ENCODE results near the gene KLHL5. TPM values are rescaled to one million over a fixed set of nuclear protein-coding genes. Genes with fewer than 3 reads are reported as not detected.

Gene KLHL5
- total and polyA plus RNA-seq, 5 experiments from 2014 or later = 3.9 to 14.9 (median 5.6) TPM

GRCh38 chr4:39045827-39046221 is 16.2 kb upstream of the KLHL5 start:
- no peaks in the 10 kb centered on the region for H3K36me3 Mint-ChIP-seq
- peaks cover 19 to 60% (median 52%) of the 10 kb centered on the region in 4 donors for H3K4me1 Mint-ChIP-seq
- no peaks in the 10 kb centered on the region for H3K27me3 Mint-ChIP-seq
- H3K4me3 Mint-ChIP-seq = peak overlapping the region; percentile 82 to 98 (median 92)
- no peaks in the 10 kb centered on the region for H3K9me3 Mint-ChIP-seq
- H3K27ac Mint-ChIP-seq = peak overlapping the region; percentile 73 to 98 (median 96)
- POLR2A ChIA-PET = interaction anchor here (0.6 to 5.4 kb wide), 7 partner anchors 8 to 1298 kb away, joined by 3 to 67 read pairs (median 4); partner anchors contain the start of gene TMEM156
- ATAC-seq (no peak), DNase-seq (peak in 4 of 10 donors; percentile 18 to 32 (median 28))

DNA sequence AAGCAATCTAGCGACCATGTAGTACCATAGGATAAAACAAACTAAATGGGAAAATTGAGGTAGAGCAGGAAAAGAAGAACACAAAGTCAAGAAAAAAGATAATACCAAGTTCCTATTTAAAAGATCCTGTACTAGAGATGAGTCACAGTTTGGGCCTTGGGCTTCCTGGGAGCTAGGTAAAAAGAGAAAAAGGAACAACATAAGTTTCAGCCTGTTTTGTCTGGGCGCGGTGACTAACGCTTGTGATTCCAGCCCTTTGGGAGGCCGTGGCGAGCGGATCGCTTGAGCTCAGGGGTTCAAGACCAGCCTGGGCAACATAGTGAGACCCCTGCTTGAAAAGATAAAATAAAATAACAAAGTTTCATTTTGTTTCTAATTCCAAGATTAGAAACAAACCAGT is 15.8 kb upstream of the KLHL5 start:
- Mint-ChIP-seq H3K27me3 (no peaks in the 10 kb centered on the region), H3K4me3 (peak overlapping the region; percentile 82 to 98 (median 92)), H3K36me3 (no peaks in the 10 kb centered on the region), H3K9me3 (no peaks in the 10 kb centered on the region), H3K27ac (peak overlapping the region; percentile 73 to 98 (median 96)), H3K4me1 (peaks cover 20 to 64% (median 54%) of the 10 kb centered on the region in 4 donors)
- no peak for DNase-seq
- ATAC-seq = no peak
- POLR2A ChIA-PET = interaction anchor here (0.6 to 5.4 kb wide), 2 partner anchors 15 to 21 kb away, joined by 5 to 67 read pairs; partner anchors contain the start of gene TMEM156

DNA sequence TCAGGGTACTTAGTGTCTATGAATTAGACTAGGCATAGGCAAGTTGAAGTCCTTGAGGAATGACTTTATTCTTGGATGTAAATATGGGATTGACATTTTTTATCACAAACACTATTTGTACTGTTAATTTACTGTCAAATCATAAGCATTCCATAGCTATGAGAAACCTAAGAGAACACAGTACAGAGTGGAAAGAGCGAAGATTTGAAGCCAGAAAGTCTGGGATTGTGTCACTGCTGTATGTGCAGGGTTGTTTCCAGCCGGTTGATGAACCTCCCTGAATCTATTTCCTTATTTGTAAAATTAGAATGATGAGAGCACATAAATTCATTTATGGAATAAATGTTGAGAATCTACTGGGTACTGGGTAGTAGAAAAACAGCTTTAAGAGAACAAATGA is 14.4 kb upstream of the KLHL5 start:
- H3K4me1 Mint-ChIP-seq = peaks cover 21 to 70% (median 56%) of the 10 kb centered on the region in 4 donors
- peak overlapping the region in 7 of 10 donors; percentile 8 to 84 (median 60) for H3K27ac Mint-ChIP-seq
- H3K27me3 Mint-ChIP-seq = no peaks in the 10 kb centered on the region
- POLR2A ChIA-PET = interaction anchor here (0.8 kb wide), 1 partner anchor 19 kb away, joined by 3 read pairs; no protein-coding TSS in a partner anchor
- DNase-seq (no peak), ATAC-seq (no peak)
- H3K9me3 Mint-ChIP-seq = no peaks in the 10 kb centered on the region
- H3K36me3 Mint-ChIP-seq = no peaks in the 10 kb centered on the region
- H3K4me3 Mint-ChIP-seq = peak overlapping the region in 7 of 10 donors; percentile 13 to 98 (median 34)

DNA sequence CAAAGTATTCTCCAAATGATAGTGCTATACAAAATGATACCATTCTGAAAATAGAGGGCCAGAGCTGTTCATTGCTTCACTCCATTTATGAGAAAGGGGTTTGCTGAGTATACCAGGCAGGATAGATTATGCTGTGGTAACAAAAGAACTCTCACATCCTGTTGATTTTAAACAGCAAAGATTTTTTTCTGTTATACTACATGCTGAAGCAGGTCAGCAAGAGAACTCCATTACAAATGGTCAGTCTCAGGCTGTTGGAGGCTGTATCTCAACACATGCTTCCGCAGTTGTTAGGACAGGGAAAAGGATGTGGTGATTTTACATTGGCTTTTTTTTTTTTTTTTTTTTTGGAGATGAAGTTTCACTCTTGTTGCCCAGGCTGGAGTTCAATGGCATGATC is 13.7 kb upstream of the KLHL5 start:
- Mint-ChIP-seq H3K27me3 (no peaks in the 10 kb centered on the region), H3K9me3 (no peaks in the 10 kb centered on the region), H3K4me3 (peak overlapping the region in 8 of 10 donors; percentile 5 to 38 (median 29)), H3K36me3 (no peaks in the 10 kb centered on the region), H3K27ac (peak overlapping the region in 9 of 10 donors; percentile 8 to 86 (median 64)), H3K4me1 (peaks cover 21 to 71% (median 55%) of the 10 kb centered on the region in 4 donors)
- POLR2A ChIA-PET = interaction anchor here (0.7 to 0.8 kb wide), 2 partner anchors 19 to 123 kb away, joined by 3 to 4 read pairs; no protein-coding TSS in a partner anchor
- no peak for ATAC-seq
- peak in 1 of 10 donors; percentile 21 for DNase-seq

- H3K9me3 Mint-ChIP-seq = no peaks in the 10 kb centered on the region
- POLR2A ChIA-PET = no interaction called here
- peak overlapping the region in 1 of 10 donors; percentile 46 for H3K27ac Mint-ChIP-seq
- H3K27me3 Mint-ChIP-seq = no peaks in the 10 kb centered on the region
- no peaks in the 10 kb centered on the region for H3K36me3 Mint-ChIP-seq
- DNase-seq (no peak), ATAC-seq (no peak)
- H3K4me3 Mint-ChIP-seq = no peak overlapping the region
- H3K4me1 Mint-ChIP-seq = peaks cover 19 to 70% (median 48%) of the 10 kb centered on the region in 4 donors
Measured at GRCh38 chr4:39050590-39050989, 11.4 kb upstream of the KLHL5 start.

DNA sequence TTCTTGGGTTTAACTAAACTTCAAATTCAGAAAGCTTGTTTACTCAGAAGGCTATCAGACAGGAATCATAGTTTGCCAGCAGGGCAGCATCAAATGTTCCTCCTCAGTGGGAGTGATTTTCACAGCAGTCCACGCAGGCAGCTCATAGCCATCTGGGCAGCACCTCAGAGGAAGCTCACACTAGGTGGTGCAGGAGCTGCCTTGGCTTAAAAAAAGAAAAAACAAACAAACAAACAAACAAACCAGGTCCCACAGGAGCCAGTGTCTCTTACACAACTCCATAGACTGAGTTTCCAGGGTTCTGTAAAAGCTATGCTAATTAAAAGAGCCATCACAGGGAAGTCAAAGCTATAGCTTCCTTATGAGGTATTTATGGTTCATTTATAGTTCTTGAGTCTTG is 10.5 kb upstream of the KLHL5 start:
- Mint-ChIP-seq H3K36me3 (no peaks in the 10 kb centered on the region), H3K4me1 (peaks cover 15 to 65% (median 40%) of the 10 kb centered on the region in 4 donors), H3K27ac (peak overlapping the region in 1 of 10 donors; percentile 10), H3K27me3 (no peaks in the 10 kb centered on the region), H3K4me3 (no peak overlapping the region), H3K9me3 (no peaks in the 10 kb centered on the region)
- POLR2A ChIA-PET = interaction anchor here (1.0 kb wide), 1 partner anchor 11 kb away, joined by 4 read pairs; no protein-coding TSS in a partner anchor
- ATAC-seq = no peak
- no peak for DNase-seq

GRCh38 chr4:39053983-39054382 is 8.0 kb upstream of the KLHL5 start:
- no peaks in the 10 kb centered on the region for H3K36me3 Mint-ChIP-seq
- peak overlapping the region in 1 of 10 donors; percentile 43 for H3K27ac Mint-ChIP-seq
- DNase-seq = no peak
- no peak overlapping the region for H3K4me3 Mint-ChIP-seq
- H3K9me3 Mint-ChIP-seq = no peaks in the 10 kb centered on the region
- POLR2A ChIA-PET = interaction anchor here (1.0 kb wide), 1 partner anchor 24 kb away, joined by 5 read pairs; no protein-coding TSS in a partner anchor
- H3K27me3 Mint-ChIP-seq = no peaks in the 10 kb centered on the region
- H3K4me1 Mint-ChIP-seq = peaks cover 10 to 44% (median 21%) of the 10 kb centered on the region in 4 donors
- no peak for ATAC-seq

- H3K9me3 Mint-ChIP-seq = no peaks in the 10 kb centered on the region
- no peak overlapping the region for H3K4me3 Mint-ChIP-seq
- H3K27me3 Mint-ChIP-seq = no peaks in the 10 kb centered on the region
- H3K27ac Mint-ChIP-seq = no peak overlapping the region
- DNase-seq = no peak
- peaks cover 10 to 40% (median 20%) of the 10 kb centered on the region in 4 donors for H3K4me1 Mint-ChIP-seq
- H3K36me3 Mint-ChIP-seq = no peaks in the 10 kb centered on the region
- POLR2A ChIA-PET = no interaction called here
- ATAC-seq = no peak
Measured at GRCh38 chr4:39054497-39054896, 7.5 kb upstream of the KLHL5 start.

DNA sequence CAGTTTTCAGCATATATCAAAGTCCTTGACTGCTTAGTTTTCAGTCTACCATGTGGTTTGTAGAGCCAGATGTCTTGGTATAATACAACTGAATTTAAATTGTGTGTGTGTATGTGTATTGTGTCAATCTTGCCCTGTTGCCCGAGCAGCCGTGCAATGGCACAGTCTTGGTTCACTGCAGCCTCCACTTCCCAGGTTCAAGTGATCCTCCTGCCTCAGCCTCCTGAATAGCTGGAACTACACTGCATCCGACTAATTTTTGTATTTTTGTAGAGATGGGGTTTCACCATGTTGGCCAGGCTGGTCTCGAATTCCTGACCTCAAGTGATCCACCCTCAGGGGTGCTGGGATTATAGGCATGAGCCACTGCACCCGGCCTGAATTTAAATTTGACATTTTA is 6.0 kb upstream of the KLHL5 start:
- Mint-ChIP-seq H3K4me3 (no peak overlapping the region), H3K9me3 (no peaks in the 10 kb centered on the region), H3K4me1 (peaks cover 12 to 41% (median 23%) of the 10 kb centered on the region in 4 donors), H3K27me3 (no peaks in the 10 kb centered on the region), H3K27ac (no peak overlapping the region), H3K36me3 (no peaks in the 10 kb centered on the region)
- DNase-seq = no peak
- POLR2A ChIA-PET = no interaction called here
- ATAC-seq = no peak

DNA sequence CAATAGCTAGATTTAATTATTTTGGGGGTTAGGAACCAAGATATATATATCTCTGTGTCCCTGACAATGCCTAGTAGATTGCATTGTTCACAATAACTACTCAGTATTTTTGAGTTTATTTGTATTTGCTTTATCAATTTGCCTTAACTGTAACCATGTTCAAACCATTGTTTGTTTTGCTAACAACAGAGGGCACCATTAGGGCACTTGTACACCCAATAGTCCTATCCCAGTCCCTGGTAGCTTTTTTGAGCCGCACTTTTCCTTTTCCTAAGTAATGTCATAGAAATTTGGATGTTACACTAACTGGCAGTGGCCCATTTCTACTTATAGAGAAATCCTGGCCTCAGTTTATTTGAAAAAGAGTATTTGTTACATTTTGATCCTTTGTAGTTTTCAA is 575 bp upstream of the KLHL5 start:
- Mint-ChIP-seq H3K9me3 (no peaks in the 10 kb centered on the region), H3K4me3 (no peak overlapping the region), H3K27me3 (no peaks in the 10 kb centered on the region), H3K27ac (no peak overlapping the region), H3K36me3 (peaks cover 0 to 3% (median 0%) of the 10 kb centered on the region in 3 donors), H3K4me1 (peaks cover 13 to 38% (median 22%) of the 10 kb centered on the region in 4 donors)
- no peak for ATAC-seq
- POLR2A ChIA-PET = no interaction called here
- no peak for DNase-seq

GRCh38 chr4:39062770-39063097 is 702 bp downstream of the KLHL5 start:
- H3K27ac Mint-ChIP-seq = no peak overlapping the region
- POLR2A ChIA-PET = no interaction called here

GRCh38 chr4:39063430-39063829 is 1.4 kb downstream of the KLHL5 start:
- DNase-seq (no peak), ATAC-seq (no peak)
- H3K27me3 Mint-ChIP-seq = no peaks in the 10 kb centered on the region
- no peak overlapping the region for H3K27ac Mint-ChIP-seq
- POLR2A ChIA-PET = no interaction called here
- no peaks in the 10 kb centered on the region for H3K9me3 Mint-ChIP-seq
- no peak overlapping the region for H3K4me3 Mint-ChIP-seq
- H3K4me1 Mint-ChIP-seq = peaks cover 10 to 37% (median 19%) of the 10 kb centered on the region in 4 donors
- H3K36me3 Mint-ChIP-seq = peaks cover 0 to 3% (median 0%) of the 10 kb centered on the region in 3 donors

More at GRCh38 chr4:39062770-39063097, 702 bp downstream of the KLHL5 start:
- H3K4me3 Mint-ChIP-seq = no peak overlapping the region
- no peak for ATAC-seq
- DNase-seq = no peak
- peaks cover 0 to 3% (median 0%) of the 10 kb centered on the region in 3 donors for H3K36me3 Mint-ChIP-seq
- peaks cover 9 to 32% (median 18%) of the 10 kb centered on the region in 4 donors for H3K4me1 Mint-ChIP-seq
- no peaks in the 10 kb centered on the region for H3K27me3 Mint-ChIP-seq
- no peaks in the 10 kb centered on the region for H3K9me3 Mint-ChIP-seq

- POLR2A ChIA-PET = no interaction called here
- Mint-ChIP-seq H3K27ac (no peak overlapping the region), H3K27me3 (no peaks in the 10 kb centered on the region), H3K9me3 (no peaks in the 10 kb centered on the region), H3K4me1 (peaks cover 3 to 33% (median 16%) of the 10 kb centered on the region in 4 donors), H3K4me3 (no peak overlapping the region), H3K36me3 (peaks cover 0 to 3% (median 0%) of the 10 kb centered on the region in 3 donors)
- DNase-seq (no peak), ATAC-seq (no peak)
Measured at GRCh38 chr4:39066371-39066770, 4.3 kb downstream of the KLHL5 start.

DNA sequence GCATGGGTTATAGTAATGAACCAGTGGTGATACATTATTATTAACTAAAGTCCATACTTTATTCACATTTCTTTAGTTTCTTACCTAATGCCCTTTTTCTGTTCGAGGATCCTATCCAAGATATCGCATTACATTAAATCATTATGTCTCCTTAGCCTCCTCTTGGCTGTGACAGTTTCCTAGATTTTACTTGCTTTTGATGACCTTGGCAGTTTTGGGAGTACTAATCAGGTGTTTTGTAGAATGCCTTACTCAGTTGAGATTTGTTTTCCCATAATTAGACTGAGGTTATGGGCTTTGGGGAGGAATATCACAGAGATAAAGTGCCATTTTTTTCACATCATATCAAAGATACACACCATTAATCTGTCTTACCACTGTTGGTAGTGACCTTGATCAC is 5.0 kb downstream of the KLHL5 start:
- POLR2A ChIA-PET = no interaction called here
- Mint-ChIP-seq H3K4me3 (no peak overlapping the region), H3K36me3 (peaks cover 0 to 3% (median 0%) of the 10 kb centered on the region in 3 donors), H3K27me3 (no peaks in the 10 kb centered on the region), H3K4me1 (peaks cover 3 to 26% (median 14%) of the 10 kb centered on the region in 4 donors), H3K27ac (no peak overlapping the region), H3K9me3 (no peaks in the 10 kb centered on the region)
- DNase-seq = no peak
- ATAC-seq = no peak

Data from naive thymus-derived CD8-positive, alpha-beta T cell (primary cell).